G401.6 (cell line): ENCODE measurements around the gene CDHR4.
"Not testable (repeated sequence)": the region's sequence is repeated elsewhere in the genome, so short reads cannot be mapped to it uniquely, and the experiment has no call there.

Source experiments
- FAIRE-seq: peaks from 2 replicates; lab custom pipeline; 2012; peaks lifted over from hg19 to GRCh38; lab: Jason Lieb, UNC

The CDHR4 gene

GRCh38 chr3:49803465-49804140 lies 3.9 kb upstream of the CDHR4 start:
- no peak for FAIRE-seq

- FAIRE-seq: no peak
These were observed 3.2 kb upstream of the CDHR4 start, which contains the start of gene INKA1 for GRCh38 chr3:49802719-49803464. Gene INKA1, plus strand, starts transcription at chr3:49803261. Its CDS starts 132 bp downstream, at chr3:49803393.

DNA sequence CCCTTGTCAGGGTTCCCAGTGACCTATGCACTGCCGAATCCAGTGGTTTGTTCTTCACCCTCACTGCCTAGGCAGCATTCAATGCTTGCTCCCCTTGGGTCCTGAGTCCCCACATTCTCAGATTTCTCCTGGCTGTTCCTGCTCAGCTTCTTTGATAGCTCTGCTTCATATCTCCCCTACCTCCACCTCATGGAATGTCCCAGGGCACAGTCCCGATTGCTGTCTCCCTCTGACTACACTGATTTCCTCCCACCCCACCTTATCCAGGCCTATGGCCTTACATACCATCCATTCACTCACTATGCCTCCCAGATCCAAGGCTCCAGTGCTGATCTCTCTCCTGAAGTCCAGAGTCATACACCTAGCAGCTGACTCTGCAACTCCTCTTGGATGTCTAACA lies 1.5 kb upstream of the CDHR4 start:
- FAIRE-seq: no peak

GRCh38 chr3:49799105-49799504 lies 568 bp downstream of the CDHR4 start:
- FAIRE-seq: no peak

GRCh38 chr3:49794926-49795905 lies 4.5 kb downstream of the CDHR4 start:
- FAIRE-seq: no peak

DNA sequence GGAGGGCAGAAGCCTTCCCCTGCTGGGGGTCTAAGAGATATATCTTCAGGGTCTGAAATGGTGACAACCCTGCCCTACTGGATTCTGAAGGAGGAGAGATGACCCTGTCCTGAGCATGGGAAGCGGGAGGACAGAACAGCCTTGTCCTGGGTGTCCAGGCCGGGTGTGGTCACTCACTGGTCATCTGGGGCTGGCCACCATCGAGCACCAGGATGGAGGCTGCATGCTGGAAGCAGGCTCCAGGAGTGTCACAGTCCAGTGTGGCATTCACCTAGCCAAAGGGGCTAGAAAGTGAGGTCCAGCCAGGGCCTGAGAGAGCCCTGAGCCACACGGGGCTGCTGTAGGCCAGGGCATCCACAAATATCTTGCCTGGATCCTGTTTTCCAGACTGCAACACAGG lies 5.2 kb downstream of the CDHR4 start:
- no peak for FAIRE-seq

GRCh38 chr3:49793486-49794085 lies 6.1 kb downstream of the CDHR4 start:
- no peak for FAIRE-seq

- no peak for FAIRE-seq
These were observed 7.1 kb downstream of the CDHR4 start for GRCh38 chr3:49792371-49793150.

DNA sequence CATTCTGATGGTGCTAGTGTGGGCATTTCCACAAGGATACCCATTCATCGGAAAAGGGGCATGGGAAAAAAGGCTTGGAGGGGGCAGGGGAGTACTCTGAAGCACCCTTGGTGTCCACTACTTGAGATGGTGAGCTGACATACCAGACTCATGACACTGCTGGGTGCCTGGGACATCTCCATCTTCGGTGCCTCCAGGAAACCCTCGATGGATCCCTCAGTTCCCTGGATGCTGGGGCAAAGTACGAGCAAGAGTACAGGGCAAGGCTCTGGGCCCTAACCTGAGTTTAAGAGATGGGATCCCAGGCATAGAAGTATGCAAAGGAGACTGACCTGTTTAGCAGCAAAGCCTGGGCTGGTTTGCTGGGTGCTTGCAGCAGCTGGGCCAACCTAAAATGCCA lies 8.1 kb downstream of the CDHR4 start:
- no peak for FAIRE-seq

DNA sequence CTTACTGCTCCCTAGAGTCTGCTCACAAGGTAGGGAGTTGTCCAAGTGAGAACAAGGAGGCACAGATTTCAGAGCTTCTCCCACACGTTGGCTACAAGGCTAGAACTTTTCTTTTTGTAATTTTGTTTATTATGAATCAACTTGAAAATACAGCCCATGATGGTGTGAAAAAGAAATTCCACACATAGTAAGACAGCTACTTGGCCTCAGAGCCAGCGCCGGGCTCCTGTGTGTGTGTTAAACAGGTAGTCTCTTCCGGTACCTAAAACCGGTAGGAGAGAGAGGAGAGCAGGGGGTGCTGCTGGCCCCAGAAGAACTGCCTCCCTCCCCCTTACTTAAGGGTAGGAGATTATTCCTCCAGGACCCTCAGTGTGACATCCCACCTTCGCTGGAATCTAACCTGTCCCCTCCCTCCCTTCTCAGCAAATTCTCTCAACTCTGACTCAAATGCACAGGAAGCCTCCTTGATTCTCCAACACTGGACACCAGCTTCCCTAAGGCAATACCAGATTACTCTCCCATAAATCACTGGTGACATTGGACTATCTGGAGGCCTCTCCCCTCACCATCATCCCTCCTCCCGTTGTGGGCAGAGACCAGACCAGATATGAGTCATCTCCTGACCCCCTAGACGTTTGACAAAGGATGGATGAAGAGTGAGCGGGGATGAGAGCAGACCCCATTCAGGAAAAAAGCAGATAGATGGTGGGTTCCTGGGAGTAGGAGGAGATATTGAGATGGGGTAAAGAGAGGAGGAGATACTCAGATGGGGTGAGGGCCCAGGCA lies 8.9 kb downstream of the CDHR4 start:
- no peak for FAIRE-seq

DNA sequence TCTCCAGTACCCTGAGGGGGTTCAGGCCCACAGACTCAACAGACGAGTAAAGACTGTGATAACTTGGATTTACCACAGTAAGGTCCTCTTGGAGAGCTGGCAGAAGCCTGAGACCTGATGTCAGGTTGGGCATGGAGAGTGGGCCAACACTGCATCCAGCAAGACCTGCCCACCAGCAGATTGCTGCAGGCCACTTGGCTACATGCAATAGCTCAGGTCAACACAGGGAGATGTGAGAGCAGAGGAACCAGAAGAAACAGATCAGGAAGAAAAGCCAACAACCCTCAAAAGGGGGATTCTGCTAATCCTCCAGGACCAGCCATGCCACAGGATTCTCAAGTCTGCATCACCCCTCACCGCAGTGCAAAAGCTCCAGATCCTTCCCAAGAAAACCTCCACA lies 11.6 kb downstream of the CDHR4 start:
- no peak for FAIRE-seq

DNA sequence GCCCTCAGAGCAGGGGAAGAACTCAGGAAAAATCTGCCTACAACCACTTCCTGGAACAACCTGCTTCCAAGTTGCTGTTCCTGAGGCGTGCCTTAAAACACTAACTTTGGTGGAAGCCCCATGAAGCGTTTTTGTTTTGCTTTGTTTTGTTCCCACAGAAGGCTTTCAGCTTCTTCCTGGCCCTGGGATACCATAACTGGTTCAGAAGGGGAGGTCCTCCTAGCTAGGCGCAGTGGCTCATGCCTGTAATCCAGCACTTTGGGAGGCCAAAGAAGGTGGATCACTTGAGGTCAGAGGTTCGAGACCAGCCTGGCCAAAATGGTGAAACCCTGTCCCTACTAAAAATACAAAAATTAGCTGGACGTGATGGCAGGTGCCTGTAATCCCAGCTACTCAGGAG lies 12.1 kb downstream of the CDHR4 start:
- no peak for FAIRE-seq

DNA sequence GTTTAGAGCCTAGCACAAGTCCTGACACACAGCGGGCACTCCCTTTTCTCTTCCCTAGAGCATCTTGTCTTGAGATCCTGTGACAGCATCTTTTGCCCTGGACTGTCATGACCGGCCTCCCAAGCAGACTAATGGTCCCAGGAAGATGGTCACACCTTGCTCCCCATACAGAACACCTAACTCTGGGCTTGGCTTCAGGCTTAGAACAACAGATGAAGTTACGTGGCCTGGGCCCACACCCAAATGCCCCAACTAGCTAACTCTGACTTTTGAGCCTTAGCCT lies 12.6 kb downstream of the CDHR4 start:
- FAIRE-seq: no peak

- peak; percentile 98 for FAIRE-seq
These were observed 13.1 kb downstream of the CDHR4 start, which contains the start of gene IP6K1 for GRCh38 chr3:49786357-49787181. Gene IP6K1, minus strand, starts transcription at chr3:49786542. Its CDS starts 38,502 bp downstream, at chr3:49748040.

DNA sequence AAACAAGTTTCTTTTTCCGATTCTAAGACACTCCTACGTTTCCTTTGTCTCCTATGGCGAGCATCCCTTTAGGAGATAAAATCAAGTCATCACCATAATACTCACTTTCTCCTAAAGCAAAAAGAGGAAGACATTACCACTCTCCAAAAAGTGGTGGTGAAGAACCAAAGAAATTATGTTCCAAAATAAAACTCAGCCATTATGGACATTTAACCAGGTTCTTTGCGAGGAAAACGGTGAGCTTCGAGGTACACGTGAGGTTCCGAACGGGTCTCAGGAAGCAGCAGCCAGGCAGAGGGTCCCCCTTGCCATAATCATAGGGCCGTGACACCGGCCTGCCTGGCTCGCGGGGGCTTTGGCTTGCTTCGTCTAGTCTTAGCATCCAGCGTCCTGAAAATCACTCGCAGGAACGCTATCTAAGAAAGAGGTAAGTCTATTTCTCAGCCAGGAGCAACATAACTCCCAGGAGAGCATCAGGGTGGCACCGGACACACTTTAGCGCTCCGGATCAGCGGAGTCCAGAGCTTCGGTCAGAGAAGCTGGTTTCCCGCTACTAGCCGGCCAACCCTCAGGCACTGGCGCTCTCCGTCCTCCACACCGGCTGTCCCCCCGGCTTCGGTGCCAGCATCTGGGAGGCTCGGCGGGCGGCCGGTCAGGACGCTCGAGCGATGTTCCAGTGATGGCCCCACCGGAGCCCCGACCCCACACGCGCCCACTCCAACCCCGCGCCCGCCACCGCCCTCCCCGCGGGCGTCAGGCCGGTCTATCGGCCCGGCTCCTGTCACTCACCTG lies 13.9 kb downstream of the CDHR4 start:
- FAIRE-seq: no peak

DNA sequence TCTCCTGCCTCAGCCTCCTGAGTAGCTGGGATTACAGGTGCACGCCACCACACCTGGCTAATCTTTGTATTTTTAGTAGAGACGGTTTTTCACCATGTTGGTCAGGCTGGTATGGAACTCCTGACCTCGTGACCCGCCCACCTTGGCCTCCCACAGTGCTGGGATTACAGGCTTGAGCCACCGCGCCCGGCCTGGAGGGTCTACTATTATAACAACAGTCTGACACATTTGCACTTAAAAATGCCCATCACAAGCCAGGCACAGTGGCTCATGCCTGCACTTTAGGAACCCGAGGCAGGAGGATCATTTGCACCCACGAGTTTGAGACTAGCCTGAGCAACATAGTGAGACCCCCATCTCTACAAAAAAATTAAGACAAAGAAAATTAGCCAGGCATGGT lies 17.4 kb downstream of the CDHR4 start:
- FAIRE-seq: not testable (repeated sequence)

DNA sequence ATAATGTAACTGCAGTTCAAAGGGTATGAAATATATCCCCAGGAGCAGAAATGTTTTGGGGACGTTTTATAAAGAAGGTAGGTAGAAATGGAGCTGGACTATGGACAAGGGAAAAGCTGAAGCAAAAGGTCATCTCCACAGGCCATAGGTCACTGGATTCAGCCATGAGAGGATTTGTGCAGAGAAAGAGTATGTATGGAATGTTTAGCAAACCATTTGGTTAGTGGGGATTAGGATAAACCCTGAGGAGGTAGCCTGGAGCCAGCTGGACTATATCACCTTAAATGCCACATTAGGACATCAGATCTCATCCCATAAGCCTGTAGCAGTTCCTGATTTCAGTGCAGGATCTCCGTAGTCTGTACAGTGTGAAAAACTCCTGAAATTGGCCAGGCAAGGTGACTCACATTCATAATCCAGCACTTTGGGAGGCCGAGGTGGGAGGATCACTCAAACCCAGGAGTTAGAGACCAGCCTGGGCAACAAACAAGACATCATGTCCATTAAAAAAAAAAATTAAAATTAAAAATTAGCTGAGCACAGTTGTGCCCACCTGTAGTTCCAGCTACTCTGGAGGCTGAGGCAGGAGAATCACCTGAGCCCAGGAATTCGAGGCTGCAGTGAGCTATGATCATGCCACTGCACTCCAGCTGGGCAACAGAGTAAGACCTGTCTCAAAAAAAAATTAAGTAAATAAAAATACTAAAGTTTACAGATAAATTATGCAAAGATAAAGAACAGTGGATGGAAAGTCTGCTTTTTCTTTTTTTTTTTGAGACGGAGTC lies 18.1 kb downstream of the CDHR4 start:
- no peak for FAIRE-seq

GRCh38 chr3:49780975-49781365 lies 18.7 kb downstream of the CDHR4 start:
- not testable (repeated sequence) for FAIRE-seq
